Hepatocyte (in vitro differentiated cells): Measurements from ENCODE around the gene MYO1E. TPM values are rescaled to one million over a fixed set of nuclear protein-coding genes. Genes with fewer than 3 reads are reported as not detected.
"Not testable (repeated sequence)": the region's sequence is repeated elsewhere in the genome, so short reads cannot be mapped to it uniquely, and the experiment has no call there.

Experiments used
- DNase-seq: peaks from one replicate; pipeline ENCODE4 v3.0.0-alpha.2; 2016; ENCODE audit warnings: low spot score
- H2AFZ ChIP-seq: fragments of 200-600 bp; sonication (generic); 2 replicates; pipeline ENCODE4 v1.6.0; 2016; ENCODE audit warnings: antibody characterized with exemption, mild to moderate bottlenecking
- H3K27ac ChIP-seq: fragments of 200-600 bp; sonication (generic); 2 replicates; pipeline ENCODE4 v1.5.1; 2016; ENCODE audit warnings: mild to moderate bottlenecking
- H3K27me3 ChIP-seq: fragments of 200-600 bp; sonication (generic); 2 replicates; pipeline ENCODE4 v1.6.1; 2016
- H3K36me3 ChIP-seq: fragments of 200-600 bp; sonication (generic); replicated peaks from 2 replicates; pipeline ENCODE4 v1.5.1; 2016; ENCODE audit warnings: low read depth; ENCODE audit not compliant: insufficient read depth
- H3K4me1 ChIP-seq: fragments of 200-600 bp; sonication (generic); 2 replicates; pipeline ENCODE4 v1.5.1; 2016; ENCODE audit warnings: mild to moderate bottlenecking, moderate library complexity; ENCODE audit not compliant: insufficient read depth
- H3K4me2 ChIP-seq: fragments of 200-600 bp; sonication (generic); 2 replicates; pipeline ENCODE4 v1.6.0; 2016
- H3K4me3 ChIP-seq: fragments of 200-600 bp; sonication (generic); 2 replicates; pipeline ENCODE4 v1.5.1; 2016; ENCODE audit warnings: mild to moderate bottlenecking
- H3K79me2 ChIP-seq: fragments of 200-600 bp; sonication (generic); 2 replicates; pipeline ENCODE4 v1.6.0; 2017; ENCODE audit warnings: mild to moderate bottlenecking
- H3K9me2 ChIP-seq: fragments of 200-600 bp; sonication (generic); replicated peaks from 2 replicates; pipeline ENCODE4 v1.6.0; 2017; ENCODE audit warnings: mild to moderate bottlenecking; ENCODE audit not compliant: insufficient read depth
- H3K9me3 ChIP-seq: fragments of 200-600 bp; sonication (generic); 2 replicates; pipeline ENCODE4 v1.5.1; 2016; ENCODE audit warnings: low read depth, mild to moderate bottlenecking
- H4K20me1 ChIP-seq: fragments of 200-600 bp; sonication (generic); 2 replicates; pipeline ENCODE4 v1.6.0; 2016; ENCODE audit warnings: mild to moderate bottlenecking; ENCODE audit not compliant: insufficient read depth, poor library complexity, severe bottlenecking
- CTCF ChIP-seq: fragments of 200-600 bp; sonication (generic); IDR thresholded peaks from 2 replicates; pipeline ENCODE4 v1.5.1; 2016; ENCODE audit warnings: antibody characterized with exemption, mild to moderate bottlenecking; ENCODE audit not compliant: poor library complexity
- EZH2 ChIP-seq: fragments of 200-600 bp; sonication (generic); IDR thresholded peaks from 2 replicates; pipeline ENCODE4 v1.6.1; 2016; ENCODE audit warnings: antibody characterized with exemption, mild to moderate bottlenecking, borderline replicate concordance
- EZH2phosphoT487 ChIP-seq: fragments of 200-600 bp; sonication (generic); IDR thresholded peaks from one replicate; pipeline ENCODE4 v1.6.1; 2018; ENCODE audit warnings: antibody characterized with exemption, mild to moderate bottlenecking, low read depth, moderate library complexity; ENCODE audit not compliant: unreplicated experiment, severe bottlenecking
- WGBS: methylation state at CpG from one replicate; pipeline ENCODE4 v1.1.6; 2016; ENCODE audit warnings: low lambda C conversion rate; ENCODE audit errors: missing lambda C conversion rate; 5-methylcytosine and 5-hydroxymethylcytosine counted together
- polyA plus RNA-seq: library from polyadenylated mRNA; unstranded; fragments of >200 nt; fragmentation: Nextera tagmentation; extraction: Ambion mirVana; gene quantifications from 2 replicates; pipeline ENCODE4 v1.2.1, GENCODE V29; 2016
- total RNA-seq: library from RNA; depleted of rRNA; stranded (reverse); fragments of >200 nt; gene quantifications from 2 replicates; pipeline ENCODE4 v1.2.3, GENCODE V29; 2014

Gene MYO1E
- total and polyA plus RNA-seq, 2 experiments from 2014 or later, result 107 to 111 TPM

GRCh38 chr15:59166601-59167265 is 205.9 kb downstream of the MYO1E start:
- Histone ChIP-seq H3K9me3 (no peaks in the 10 kb centered on the region), H3K27me3 (no peaks in the 10 kb centered on the region), H3K9me2 (no peaks in the 10 kb centered on the region), H3K4me1 (peaks cover 11% of the 10 kb centered on the region), H3K27ac (peak overlapping the region; percentile 50), H2AFZ (no peak overlapping the region), H3K79me2 (no peaks in the 10 kb centered on the region), H3K4me2 (no peak overlapping the region), H3K36me3 (no peaks in the 10 kb centered on the region), H4K20me1 (no peaks in the 10 kb centered on the region), H3K4me3 (no peak overlapping the region)
- WGBS, result 76% methylated on average over 11 of the region's 11 CpGs
- no peak for DNase-seq
- no peak for TF ChIP-seq EZH2
- TF ChIP-seq EZH2phosphoT487, result no peak
- TF ChIP-seq CTCF, result no peak

- Histone ChIP-seq H3K4me1 (peaks cover 11% of the 10 kb centered on the region), H3K9me3 (no peaks in the 10 kb centered on the region), H3K36me3 (no peaks in the 10 kb centered on the region), H3K4me2 (no peak overlapping the region), H3K4me3 (no peak overlapping the region), H3K27me3 (no peaks in the 10 kb centered on the region), H3K27ac (peak overlapping the region; percentile 50), H3K9me2 (no peaks in the 10 kb centered on the region), H2AFZ (no peak overlapping the region), H3K79me2 (no peaks in the 10 kb centered on the region), H4K20me1 (no peaks in the 10 kb centered on the region)
- no peak for DNase-seq
- TF ChIP-seq EZH2, result no peak
- TF ChIP-seq CTCF, result no peak
- TF ChIP-seq EZH2phosphoT487, result no peak
- 39% methylated on average over 4 of the region's 4 CpGs for WGBS
Measured at GRCh38 chr15:59166166-59166565, 206.5 kb downstream of the MYO1E start.

- Histone ChIP-seq H3K79me2 (no peaks in the 10 kb centered on the region), H3K9me2 (no peaks in the 10 kb centered on the region), H3K27me3 (no peaks in the 10 kb centered on the region), H3K36me3 (no peaks in the 10 kb centered on the region), H3K4me3 (no peak overlapping the region), H4K20me1 (no peaks in the 10 kb centered on the region), H3K9me3 (no peaks in the 10 kb centered on the region), H3K4me1 (peaks cover 11% of the 10 kb centered on the region), H2AFZ (no peak overlapping the region), H3K27ac (peak overlapping the region; percentile 0), H3K4me2 (no peak overlapping the region)
- WGBS, result 85% methylated on average over 3 of the region's 3 CpGs
- no peak for TF ChIP-seq CTCF
- TF ChIP-seq EZH2, result no peak
- TF ChIP-seq EZH2phosphoT487, result no peak
- DNase-seq, result no peak
Measured at GRCh38 chr15:59165726-59166125, 206.9 kb downstream of the MYO1E start.

GRCh38 chr15:59162080-59162479 is 210.6 kb downstream of the MYO1E start:
- H3K4me1 ChIP-seq, H2AFZ ChIP-seq, H3K79me2 ChIP-seq, H4K20me1 ChIP-seq, H3K27ac ChIP-seq, DNase-seq, H3K4me3 ChIP-seq, H3K9me2 ChIP-seq, H3K9me3 ChIP-seq, H3K36me3 ChIP-seq, H3K27me3 ChIP-seq, H3K4me2 ChIP-seq: not testable (repeated sequence)
- WGBS, result 95% methylated on average over 8 of the region's 8 CpGs
